HCT116 (cell line): ENCODE results near the gene LMBR1. TPM values are rescaled to one million over a fixed set of nuclear protein-coding genes. Genes with fewer than 3 reads are reported as not detected.
"Not testable (repeated sequence)": the region's sequence is repeated elsewhere in the genome, so short reads cannot be mapped to it uniquely, and the experiment has no call there.

Source experiments
- ATAC-seq: fragments of 200-7000 bp; cut with Tn5 transposase; 2 replicates; pipeline ENCODE4 v1.9.1; 2020; ENCODE audit warnings: mild to moderate bottlenecking, moderate library complexity
- BruUV-seq: library from RNA; stranded (reverse); fragments of 400-500 nt; replicated peaks from 2 replicates; lab custom pipeline; 2021; lab: Mats Ljungman, UMichigan
- CTCF ChIA-PET: fragments of 300-600 bp; sonication (Branson Sonifier 250); formaldehyde crosslinking; loops from one replicate; lab custom pipeline; 2021; ENCODE audit warnings: antibody characterized with exemption; lab: Charles Lee
- POLR2A ChIA-PET: fragments of 300-600, 350-600 bp; sonication (Branson Sonifier 250); formaldehyde crosslinking; loops from one replicate; lab custom pipeline; 2021; ENCODE audit warnings: antibody characterized with exemption; lab: Charles Lee
- RAD21 ChIA-PET, 2 experiments: fragments of 300-600 bp; sonication (Branson Sonifier 250); formaldehyde crosslinking; loops; one replicate each; lab custom pipeline; 2023; ENCODE audit warnings: low total read pairs in 2 of 2; ENCODE audit not compliant: uncharacterized antibody in 2 of 2, unreplicated experiment in 2 of 2, low non-redundant PET in 1 of 2; lab: Charles Lee
- DNase-seq: peaks from one replicate; pipeline ENCODE4 v3.0.0-alpha.2; 2010; ENCODE audit warnings: low read depth, low spot score
- H2AFZ ChIP-seq: fragments of 200-600 bp; shearing (Covaris generic), sonication (generic); 2 replicates; pipeline ENCODE4 v1.6.1; 2017; ENCODE audit warnings: low read depth, mixed run types, mixed read lengths, antibody characterized with exemption, low read length; ENCODE audit not compliant: poor library complexity, severe bottlenecking
- H3K27ac ChIP-seq: 2 replicates; pipeline ENCODE4 v1.5.1; 2012; ENCODE audit warnings: low read depth, low read length
- H3K27me3 ChIP-seq: fragments of 200-600 bp; sonication (generic); 2 replicates; pipeline ENCODE4 v1.6.1; 2016; ENCODE audit warnings: mixed run types, low read length, mixed read lengths; ENCODE audit not compliant: insufficient read depth
- H3K36me3 ChIP-seq, 2 experiments: fragments of 200-500 bp in 1 of 2; fragments of 200-600 bp in 1 of 2; sonication (Bioruptor generic) in 1 of 2; sonication (generic) in 1 of 2; 2 replicates each; pipeline versions ENCODE4 v1.5.1 to v1.6.1; 2014 to 2016; ENCODE audit warnings: low read length in 2 of 2, inconsistent platforms in 1 of 2, mixed read lengths in 1 of 2, mixed run types in 1 of 2; ENCODE audit not compliant: insufficient read depth in 2 of 2, control insufficient read depth in 1 of 2
- H3K4me1 ChIP-seq, 2 experiments: fragments of 200-600 bp in 1 of 2; sonication (generic) in 1 of 2; 2 replicates each; pipeline versions ENCODE4 v1.5.1 to v1.6.1; 2012 to 2017; ENCODE audit warnings: low read length in 2 of 2, inconsistent platforms in 1 of 2, mild to moderate bottlenecking in 1 of 2, mixed read lengths in 1 of 2, mixed run types in 1 of 2, moderate library complexity in 1 of 2; ENCODE audit not compliant: insufficient read depth in 2 of 2, control insufficient read depth in 1 of 2
- H3K4me2 ChIP-seq: fragments of 200-600 bp; sonication (generic); 2 replicates; pipeline ENCODE4 v1.6.1; 2017; ENCODE audit warnings: mixed run types, low read length, mixed read lengths
- H3K4me3 ChIP-seq, 2 experiments: fragments of 200-600 bp in 1 of 2; sonication (generic) in 1 of 2; replicated peaks in 1 of 2; 2 replicates each; pipeline ENCODE4 v1.5.1; 2011 to 2016; ENCODE audit warnings: low read length in 2 of 2, control low read depth in 1 of 2, low read depth in 1 of 2, mild to moderate bottlenecking in 1 of 2, mixed read lengths in 1 of 2, mixed run types in 1 of 2
- H3K79me2 ChIP-seq: fragments of 200-600 bp; sonication (generic); 2 replicates; pipeline ENCODE4 v1.6.1; 2017; ENCODE audit warnings: mild to moderate bottlenecking, mixed run types, low read length, moderate library complexity, mixed read lengths; ENCODE audit not compliant: insufficient read depth
- H3K9ac ChIP-seq: fragments of 200-600 bp; sonication (generic); 2 replicates; pipeline ENCODE4 v1.6.1; 2016; ENCODE audit warnings: low read length, mixed read lengths
- H3K9me2 ChIP-seq: fragments of 200-600 bp; sonication (generic), shearing (Covaris generic); 2 replicates; pipeline ENCODE4 v1.6.1; 2017; ENCODE audit warnings: mixed run types, mild to moderate bottlenecking, moderate library complexity; ENCODE audit not compliant: insufficient read depth
- H3K9me3 ChIP-seq, 2 experiments: fragments of 200-500 bp in 1 of 2; fragments of 200-600 bp in 1 of 2; sonication (Bioruptor generic) in 1 of 2; sonication (generic) in 1 of 2; 2 replicates each; pipeline ENCODE4 v1.6.1; 2014 to 2017; ENCODE audit warnings: low read length in 2 of 2, mixed read lengths in 2 of 2, inconsistent platforms in 1 of 2, low read depth in 1 of 2, mild to moderate bottlenecking in 1 of 2, mixed run types in 1 of 2, moderate library complexity in 1 of 2; ENCODE audit not compliant: control insufficient read depth in 1 of 2, insufficient read depth in 1 of 2
- H4K20me1 ChIP-seq: fragments of 200-600 bp; sonication (generic), shearing (Covaris generic); 2 replicates; pipeline ENCODE4 v1.6.1; 2017; ENCODE audit warnings: mixed run types, mild to moderate bottlenecking, moderate library complexity; ENCODE audit not compliant: insufficient read depth
- ATF3 ChIP-seq: IDR thresholded peaks from 2 replicates; pipeline ENCODE4 v1.6.1; 2012
- CBX3 ChIP-seq: IDR thresholded peaks from 2 replicates; pipeline ENCODE4 v1.6.1; 2012; ENCODE audit warnings: low read depth
- CEBPB ChIP-seq: IDR thresholded peaks from 2 replicates; pipeline ENCODE4 v1.6.1; 2012; ENCODE audit warnings: low read depth
- EGR1 ChIP-seq: IDR thresholded peaks from 2 replicates; pipeline ENCODE4 v1.6.1; 2012; ENCODE audit warnings: low read depth
- MAX ChIP-seq: IDR thresholded peaks from 2 replicates; pipeline ENCODE4 v1.6.1; 2012
- REST ChIP-seq: IDR thresholded peaks from 2 replicates; pipeline ENCODE4 v1.6.1; 2012; ENCODE audit warnings: low read depth
- SIN3A ChIP-seq: IDR thresholded peaks from 2 replicates; pipeline ENCODE4 v1.6.1; 2012; ENCODE audit warnings: low read depth
- intact Hi-C: fragments of 100-400 bp; cut with micrococcal nuclease; formaldehyde crosslinking; loops from 2 replicates; pipeline ENCODE4 v1.10.0; 2022
- total RNA-seq: library from RNA; stranded (reverse); gene quantifications from one replicate; pipeline ENCODE4 v1.2.1, GENCODE V29; 2021; ENCODE audit not compliant: unreplicated experiment

LMBR1 gene
- total RNA-seq, 1 experiment from 2014 or later = 84.0 TPM

- Histone ChIP-seq H2AFZ (peak overlapping the region; percentile 35), H3K4me2 (peak overlapping the region; percentile 56), H3K4me1 (peaks cover 30 to 65% of the 10 kb centered on the region in 2 experiments)
- CTCF ChIA-PET, H3K27ac ChIP-seq, H3K9me2 ChIP-seq, RAD21 ChIA-PET, DNase-seq, H3K9me3 ChIP-seq, H4K20me1 ChIP-seq, H3K79me2 ChIP-seq, ATAC-seq, H3K9ac ChIP-seq, H3K4me3 ChIP-seq, BruUV-seq: not testable (repeated sequence)
- intact Hi-C loops = loop anchor here (5.0 to 10.0 kb wide), 3 partner anchors 47 to 938 kb away; partner anchors contain the start of gene NOM1
- TF ChIP-seq EGR1 (peak; percentile 44; the same call in 1 of the 2 replicates), CBX3 (0 out of 2 replicates have a peak, but pooled peaks have one; percentile 15)
- TF ChIP-seq, all 23 proteins: peak for 2; not testable (repeated sequence) for 21
- POLR2A ChIA-PET = interaction anchor here (1.2 kb wide), 1 partner anchor 49 kb away, joined by 3 read pairs; the partner anchor contains the start of gene NOM1
- H3K36me3 ChIP-seq, H3K27me3 ChIP-seq: not testable (repeated sequence)
Observed at GRCh38 chr7:156900093-156900492, 7.1 kb upstream of the LMBR1 start.

GRCh38 chr7:156898938-156899337, 6.0 kb upstream of the LMBR1 start:
- no peak overlapping the region for H2AFZ ChIP-seq
- ChIA-PET POLR2A (interaction anchor here (1.2 kb wide), 1 partner anchor 50 kb away, joined by 3 read pairs; the partner anchor contains the start of gene NOM1), RAD21 (no interaction called here), CTCF (no interaction called here)
- H3K9me3 ChIP-seq = no peaks in the 10 kb centered on the region
- no peak overlapping the region for H3K27ac ChIP-seq
- no peaks in the 10 kb centered on the region for H3K9me2 ChIP-seq
- no peak overlapping the region for H3K4me2 ChIP-seq
- no peaks in the 10 kb centered on the region for H4K20me1 ChIP-seq
- no peak overlapping the region for H3K9ac ChIP-seq
- no peaks in the 10 kb centered on the region for H3K27me3 ChIP-seq
- H3K4me1 ChIP-seq = peaks cover 29 to 71% of the 10 kb centered on the region in 2 experiments
- ATAC-seq (no peak), DNase-seq (no peak)
- peaks cover 4% of the 10 kb centered on the region; the same call in 1 of the 2 replicates for H3K79me2 ChIP-seq
- no peaks in the 10 kb centered on the region for H3K36me3 ChIP-seq
- intact Hi-C loops = no loop called here
- TF ChIP-seq MAX (no peak), SIN3A (no peak), ATF3 (no peak), REST (no peak), CEBPB (0 out of 2 replicates have a peak, but pooled peaks have one; percentile 42)
- BruUV-seq = no TSS peak
- H3K4me3 ChIP-seq = no peak overlapping the region
